GM19463 (cell line): Measurements from ENCODE around the gene CCHCR1.

Experiments used
- ATAC-seq: cut with Tn5 transposase; IDR thresholded peaks from one replicate; pipeline ENCODE4 v1.9.1; 2021; ENCODE audit warnings: mild to moderate bottlenecking, moderate library complexity; ENCODE audit not compliant: unreplicated experiment

CCHCR1 gene

GRCh38 chr6:31162463-31163165, 5.0 kb upstream of the CCHCR1 start:
- no peak for ATAC-seq

GRCh38 chr6:31161216-31162126, 3.9 kb upstream of the CCHCR1 start:
- no peak for ATAC-seq

DNA sequence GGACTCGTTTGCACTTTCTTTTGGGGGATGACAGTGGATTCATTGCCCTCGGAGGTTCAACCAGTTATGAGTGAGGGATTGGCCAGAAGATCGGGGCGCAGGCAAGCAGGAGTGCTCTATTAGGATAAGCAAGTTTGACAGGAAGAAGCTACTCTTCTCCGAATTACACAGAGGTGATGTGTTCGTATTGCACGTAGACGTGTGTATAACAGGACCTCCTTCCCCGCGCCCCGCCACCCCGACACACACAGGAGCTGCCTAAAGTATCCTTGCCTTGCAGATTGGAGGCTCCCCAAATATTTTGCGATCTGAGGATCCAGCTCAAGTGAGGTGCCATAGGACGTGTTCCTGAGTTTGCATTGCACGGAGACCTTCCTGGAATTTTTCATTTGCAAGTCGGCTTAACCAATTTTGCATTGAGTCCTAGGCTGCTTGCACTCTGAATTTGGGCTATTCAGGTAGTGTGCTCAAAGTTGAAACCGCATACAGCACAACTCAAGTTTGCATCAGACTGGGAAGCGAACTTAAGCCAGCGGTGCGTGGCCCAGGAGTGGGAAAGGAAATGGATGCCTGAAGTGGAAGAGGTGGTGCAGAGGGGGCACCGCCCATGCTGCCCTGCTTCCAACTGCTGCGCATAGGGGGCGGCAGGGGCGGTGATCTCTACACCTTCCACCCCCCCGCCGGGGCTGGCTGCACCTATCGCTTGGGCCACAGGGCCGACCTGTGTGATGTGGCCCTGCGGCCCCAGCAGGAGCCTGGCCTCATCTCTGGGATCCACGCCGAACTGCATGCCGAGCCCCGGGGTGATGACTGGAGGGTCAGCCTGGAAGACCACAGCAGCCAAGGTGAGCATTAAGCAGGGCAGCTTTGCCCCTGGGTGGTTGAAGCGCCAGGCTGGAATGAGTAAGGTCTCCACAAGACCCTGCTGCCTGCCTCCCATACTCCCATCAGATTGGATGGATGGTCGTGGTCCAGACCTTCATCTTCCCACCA, 1.6 kb upstream of the CCHCR1 start:
- no peak for ATAC-seq

GRCh38 chr6:31158140-31158862, 699 bp upstream of the CCHCR1 start, which contains the start of gene TCF19:
TCF19 (plus strand) TSS chr6:31158589; CDS start chr6:31159470, 881 bp downstream.
- ATAC-seq = peak; percentile 76

GRCh38 chr6:31156641-31157040, 961 bp downstream of the CCHCR1 start:
- no peak for ATAC-seq

GRCh38 chr6:31154436-31154835, 3.2 kb downstream of the CCHCR1 start:
- ATAC-seq = no peak

DNA sequence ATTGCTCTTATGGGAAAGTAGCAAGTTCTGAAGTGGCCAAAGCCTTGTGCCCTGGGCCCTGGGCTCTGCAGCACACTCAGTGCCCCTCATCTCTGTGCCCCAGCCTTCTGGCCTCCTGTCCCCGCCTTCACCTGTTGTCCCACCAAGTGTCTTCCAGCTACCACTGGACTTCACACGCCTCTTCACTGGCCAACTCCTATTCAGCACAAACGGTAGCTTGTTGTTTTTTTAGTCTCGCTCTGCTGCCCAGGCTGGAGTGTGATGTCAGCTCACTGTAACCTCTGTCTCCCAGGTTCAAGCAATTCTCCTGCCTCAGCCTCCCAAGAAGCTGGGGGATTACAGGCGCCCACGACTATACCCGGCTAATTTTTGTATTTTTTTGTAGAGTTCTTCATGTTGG, 4.8 kb downstream of the CCHCR1 start:
- no peak for ATAC-seq

DNA sequence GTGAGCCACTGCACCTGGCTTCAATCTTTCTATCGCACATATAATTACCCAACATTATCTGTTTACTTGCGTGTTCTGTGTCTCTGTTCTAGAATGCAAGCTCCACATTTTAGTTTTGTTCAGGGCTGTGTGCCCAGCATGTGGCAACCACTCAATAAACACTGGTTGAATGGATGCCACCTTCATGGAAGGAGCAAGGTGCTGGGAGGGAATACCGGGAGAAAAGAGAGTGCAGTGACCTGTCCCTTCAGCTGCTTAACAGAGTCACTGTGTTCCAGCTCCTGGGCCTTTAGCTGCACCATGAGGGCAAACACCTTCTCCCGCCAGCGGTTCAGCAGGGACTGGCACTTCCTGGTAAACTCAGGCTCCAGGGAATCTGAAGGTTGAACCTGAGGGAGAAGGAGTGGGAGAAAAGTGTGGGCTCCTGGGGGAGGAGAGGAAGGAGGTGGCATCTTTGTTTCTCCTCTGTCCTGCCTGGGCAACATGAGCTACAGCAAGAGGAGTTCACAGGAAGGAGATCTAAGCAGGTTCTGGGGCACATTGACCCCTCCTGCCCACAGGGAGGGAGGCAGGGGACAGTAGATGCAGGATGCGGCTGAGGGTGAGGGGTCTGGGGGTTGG, 7.7 kb downstream of the CCHCR1 start:
- ATAC-seq = no peak

- no peak for ATAC-seq
Observed at GRCh38 chr6:31145386-31145785, 12.2 kb downstream of the CCHCR1 start.

DNA sequence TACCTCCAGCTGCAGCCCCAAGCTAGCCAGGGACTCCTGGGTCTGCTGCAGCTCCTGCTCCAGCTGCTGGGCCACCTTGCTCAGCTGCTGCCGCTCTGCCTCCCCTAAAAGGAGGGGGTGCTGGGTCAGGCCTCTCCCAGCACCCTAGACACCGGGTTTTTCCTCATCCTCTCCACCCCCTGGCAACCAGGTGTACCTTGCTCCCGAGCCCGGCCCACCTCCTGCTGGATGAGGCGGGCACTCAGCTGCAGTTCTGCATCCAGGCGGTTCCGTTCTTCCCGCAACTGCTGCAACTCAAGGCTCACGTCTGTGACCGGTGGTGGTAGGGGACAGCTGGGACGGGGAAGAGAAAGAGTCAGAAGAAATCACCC, 12.6 kb downstream of the CCHCR1 start:
- ATAC-seq = no peak

DNA sequence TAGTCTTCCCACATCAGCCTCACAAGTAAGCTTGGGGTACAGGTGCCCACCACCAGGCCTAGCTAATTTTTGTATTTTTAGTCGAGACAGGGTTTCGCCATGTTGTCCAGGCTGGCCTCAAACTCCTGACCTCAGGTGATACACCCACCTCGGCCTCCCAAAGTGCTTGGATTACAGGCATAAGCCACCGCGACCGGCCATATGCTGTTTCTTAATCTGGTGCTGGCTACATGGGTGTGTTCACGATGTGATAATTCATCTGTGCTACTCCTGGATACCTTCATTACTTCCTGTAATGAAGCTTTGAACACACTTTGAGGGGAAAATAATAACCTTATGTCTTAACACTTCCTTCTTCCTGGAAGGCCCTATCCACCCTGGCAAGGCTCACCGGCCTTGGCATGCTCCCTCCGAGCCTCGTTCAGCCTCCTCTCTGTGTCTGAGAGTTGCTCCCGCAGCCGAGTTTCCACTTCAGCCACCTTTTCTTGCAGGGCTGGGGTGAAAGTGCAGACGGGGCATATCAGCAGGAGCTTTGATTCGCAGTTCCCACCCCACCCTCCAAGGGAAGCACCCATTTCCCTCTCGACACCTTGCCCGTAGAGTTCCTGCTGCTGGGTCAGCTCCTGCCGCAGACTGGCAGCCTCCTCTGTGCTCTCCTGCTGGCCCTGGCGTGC, 13.2 kb downstream of the CCHCR1 start:
- ATAC-seq = no peak

DNA sequence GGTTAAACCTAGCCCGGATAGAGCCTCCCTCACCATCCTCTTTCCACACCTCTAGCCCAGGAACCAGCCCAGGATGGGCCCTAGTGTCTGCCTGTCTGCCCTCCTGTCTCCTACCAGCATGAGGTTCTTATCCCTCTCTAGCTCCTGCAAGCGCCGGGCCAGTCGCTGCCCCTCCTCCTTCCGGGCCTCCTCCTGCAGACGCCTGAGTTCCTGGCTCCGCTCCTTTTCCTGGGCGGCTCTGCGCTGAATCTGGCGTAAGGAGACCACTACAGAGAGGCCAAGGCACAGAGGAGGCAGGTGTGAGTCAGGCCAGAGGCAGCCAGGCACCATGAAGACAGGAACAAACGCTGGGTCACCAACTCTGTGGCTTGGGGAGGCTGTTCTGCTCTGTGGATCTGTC, 14.5 kb downstream of the CCHCR1 start:
- ATAC-seq = no peak

- no peak for ATAC-seq
Observed at GRCh38 chr6:31142361-31142761, 15.2 kb downstream of the CCHCR1 start.

- no peak for ATAC-seq
Observed at GRCh38 chr6:31140643-31141042, 17.0 kb downstream of the CCHCR1 start.

GRCh38 chr6:31139599-31139998, 18.0 kb downstream of the CCHCR1 start:
- no peak for ATAC-seq

DNA sequence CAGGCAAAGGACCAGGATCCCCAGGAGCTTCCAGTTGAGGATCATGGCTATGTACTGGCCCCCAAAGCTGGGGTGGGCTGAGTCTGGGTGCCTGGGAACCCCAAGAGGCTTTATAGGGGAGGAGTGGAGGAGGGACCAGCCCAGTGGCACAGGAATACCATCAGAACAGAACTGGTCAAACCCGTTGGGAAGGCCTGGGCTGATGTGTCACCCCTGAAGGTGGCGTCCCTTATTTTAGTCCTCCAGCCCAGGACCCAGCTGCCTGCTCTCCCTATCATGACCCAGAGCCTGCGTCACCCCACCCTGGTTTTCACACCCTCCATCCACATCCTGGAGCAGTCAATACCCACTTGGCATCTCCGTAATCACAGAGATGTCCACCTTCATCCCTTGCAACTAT, 18.6 kb downstream of the CCHCR1 start, which contains the start of gene PSORS1C2:
TSS of gene PSORS1C2 (minus strand) at position 85 of the 400 bp plus-strand sequence. CDS start at position 45, 40 bp downstream.
- ATAC-seq = no peak

DNA sequence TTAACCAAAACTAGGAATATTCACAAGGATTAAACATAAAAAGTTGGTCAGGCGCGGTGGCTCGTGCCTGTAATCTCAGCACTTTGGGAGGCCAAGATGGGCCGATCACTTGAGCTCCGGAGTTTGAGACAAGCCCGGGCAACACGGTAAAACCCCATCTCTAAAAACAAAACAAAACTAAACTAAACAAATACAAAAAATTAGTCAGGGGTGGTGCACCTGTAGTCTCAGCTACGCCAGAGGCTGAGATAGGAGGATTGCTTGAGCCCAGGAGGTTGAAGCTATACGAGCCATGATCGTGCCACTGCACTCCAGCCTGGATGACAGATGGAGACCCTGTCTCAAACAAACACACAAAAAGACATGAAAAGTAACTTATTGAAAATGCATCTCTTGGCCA, 21.9 kb downstream of the CCHCR1 start:
- no peak for ATAC-seq

DNA sequence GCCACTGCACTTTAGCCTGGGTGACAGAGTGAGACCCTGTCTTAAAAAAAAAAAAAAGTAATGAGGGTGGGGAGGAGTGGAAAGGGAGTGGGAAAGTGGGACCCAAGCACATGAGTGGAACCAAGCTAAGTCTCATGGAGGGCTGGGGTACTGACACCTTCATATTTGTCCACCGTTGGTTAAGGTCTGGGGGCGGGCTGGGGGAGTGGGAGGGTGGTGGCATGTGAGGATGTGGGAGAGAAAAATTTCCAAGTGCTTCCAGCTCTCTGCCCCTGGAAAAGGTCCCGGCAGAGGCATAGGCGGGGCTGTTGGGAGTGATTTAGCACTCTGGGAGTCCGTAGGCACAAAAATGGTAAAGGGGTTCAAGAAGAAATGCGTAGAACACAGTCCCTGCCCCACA, 24.8 kb downstream of the CCHCR1 start:
- no peak for ATAC-seq

DNA sequence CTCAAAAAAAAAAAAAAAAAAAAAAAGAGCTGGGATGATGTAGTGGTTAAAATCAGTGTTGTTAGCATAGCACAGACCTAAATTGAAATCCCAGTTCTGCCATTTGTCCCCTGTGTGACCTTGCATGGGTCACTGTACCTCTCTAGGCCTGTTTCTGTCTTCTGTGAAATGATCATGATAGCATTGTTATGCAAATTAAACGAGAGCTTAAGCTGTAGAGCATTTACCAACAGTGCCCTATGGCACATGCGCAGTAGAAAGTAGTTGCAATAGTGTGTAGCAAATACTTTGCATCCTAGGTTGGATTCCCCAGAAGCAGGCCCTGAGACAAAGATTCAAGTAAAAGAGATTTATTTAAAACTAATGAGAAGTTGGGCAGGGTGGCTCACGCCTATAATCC, 26.0 kb downstream of the CCHCR1 start:
- no peak for ATAC-seq
